ENCODE measurements around the gene AKT3.

The AKT3 gene

DNA sequence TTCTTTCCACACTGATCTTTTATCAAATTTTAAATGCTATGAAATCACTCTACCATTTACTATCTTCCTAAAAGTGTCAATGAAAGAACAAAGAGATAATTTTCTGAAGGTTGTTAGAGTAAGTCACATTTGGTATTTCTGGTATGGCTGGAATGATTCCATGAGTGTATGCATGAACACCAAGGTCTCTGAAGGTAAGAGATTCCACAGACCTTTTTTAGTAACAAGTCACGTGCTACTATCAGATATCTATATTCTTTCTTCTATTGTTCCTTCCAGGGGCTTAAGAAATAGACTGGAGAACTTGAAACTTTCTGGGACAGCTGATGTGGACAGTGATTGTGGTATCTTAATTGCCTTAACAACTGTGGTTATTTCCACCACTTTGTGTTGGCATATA is 329.2 kb downstream of the AKT3 start:
- in situ Hi-C loops (cut with MboI; ENCODE audit: low sequenced_read_pairs) = no loop called here

DNA sequence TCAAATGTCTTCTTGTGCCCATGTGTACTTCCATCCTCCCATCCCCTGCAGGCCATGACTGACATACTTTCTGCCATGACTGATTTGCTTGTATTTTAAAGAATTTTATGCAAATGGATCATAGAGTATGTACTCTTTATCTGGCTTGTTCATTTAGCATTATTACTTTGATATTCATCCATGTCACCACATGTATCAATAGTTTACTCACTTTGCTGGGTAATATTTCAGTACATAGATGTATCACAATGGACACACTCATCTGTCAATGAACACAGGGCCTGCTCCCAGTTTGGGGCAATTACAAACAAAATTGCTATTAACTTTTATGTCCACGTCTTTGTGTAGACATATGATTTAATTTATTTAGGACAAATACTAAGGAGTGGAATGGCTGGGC is 335.1 kb downstream of the AKT3 start:
- in situ Hi-C loops (cut with MboI; ENCODE audit: low sequenced_read_pairs) = no loop called here

- in situ Hi-C loops (cut with MboI; ENCODE audit: low sequenced_read_pairs) = no loop called here
Measured at GRCh38 chr1:243513726-243514491, 336.1 kb downstream of the AKT3 start.

DNA sequence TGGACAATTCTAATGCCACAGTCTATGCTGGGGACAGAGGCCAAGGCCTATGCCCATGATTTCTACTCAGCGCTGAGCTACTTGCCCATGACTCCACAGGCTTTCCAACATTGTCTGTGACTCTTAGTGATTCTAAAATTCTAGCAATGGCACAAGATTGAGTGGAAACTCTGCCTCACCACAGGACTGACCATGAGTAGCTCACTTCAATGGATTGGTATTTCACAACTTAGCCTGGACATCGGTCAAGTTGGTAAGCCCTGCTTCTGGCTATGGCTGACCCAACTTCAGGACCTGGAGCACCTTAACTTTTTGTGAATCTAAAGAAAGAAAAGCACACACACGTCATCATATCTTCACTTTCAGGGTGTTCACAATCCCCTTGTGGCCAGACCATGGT is 339.1 kb downstream of the AKT3 start:
- in situ Hi-C loops (cut with MboI; ENCODE audit: low sequenced_read_pairs) = no loop called here

DNA sequence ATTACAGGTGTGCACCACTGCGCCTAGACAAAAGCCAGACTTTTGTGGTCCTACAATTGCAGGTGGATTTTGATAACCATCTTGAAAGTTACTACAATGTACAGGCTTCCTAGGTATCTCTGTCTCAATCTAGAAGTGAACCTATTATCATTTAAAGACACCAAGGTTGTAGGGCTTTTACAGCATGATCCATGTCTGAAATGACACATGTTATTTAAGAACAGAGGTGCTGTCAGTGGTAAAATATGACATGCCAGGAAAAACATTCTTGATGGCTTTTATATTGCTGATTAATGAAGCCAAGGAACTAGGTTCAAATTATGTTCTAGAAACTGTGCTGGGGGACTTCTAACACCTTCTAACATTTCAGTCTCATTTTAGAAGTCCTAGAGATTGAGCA is 341.1 kb downstream of the AKT3 start:
- in situ Hi-C loops (cut with MboI; ENCODE audit: low sequenced_read_pairs) = no loop called here

DNA sequence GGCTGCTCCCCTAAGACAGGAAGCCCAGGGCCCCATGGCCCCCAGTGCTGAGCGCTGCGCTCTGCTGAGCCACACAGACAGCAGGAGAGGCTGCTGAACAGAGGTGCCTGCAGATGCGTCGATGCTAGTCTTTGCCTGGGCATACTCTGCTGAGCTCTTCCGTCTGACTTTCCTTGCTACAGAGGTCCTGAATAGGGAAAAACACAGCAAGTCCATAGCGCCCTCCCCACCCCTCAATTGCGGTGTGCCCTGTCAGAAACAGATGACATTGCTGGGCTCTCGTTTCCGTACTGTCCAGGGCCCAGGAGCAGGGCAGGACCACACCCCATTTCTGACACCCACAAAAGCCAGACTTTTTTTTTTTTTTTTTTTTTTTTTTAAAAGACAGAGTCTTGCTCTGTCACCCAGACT is 341.7 kb downstream of the AKT3 start:
- in situ Hi-C loops (cut with MboI; ENCODE audit: low sequenced_read_pairs) = no loop called here

GRCh38 chr1:243507672-243508302 is 342.3 kb downstream of the AKT3 start:
- in situ Hi-C loops (cut with MboI; ENCODE audit: low sequenced_read_pairs) = no loop called here

DNA sequence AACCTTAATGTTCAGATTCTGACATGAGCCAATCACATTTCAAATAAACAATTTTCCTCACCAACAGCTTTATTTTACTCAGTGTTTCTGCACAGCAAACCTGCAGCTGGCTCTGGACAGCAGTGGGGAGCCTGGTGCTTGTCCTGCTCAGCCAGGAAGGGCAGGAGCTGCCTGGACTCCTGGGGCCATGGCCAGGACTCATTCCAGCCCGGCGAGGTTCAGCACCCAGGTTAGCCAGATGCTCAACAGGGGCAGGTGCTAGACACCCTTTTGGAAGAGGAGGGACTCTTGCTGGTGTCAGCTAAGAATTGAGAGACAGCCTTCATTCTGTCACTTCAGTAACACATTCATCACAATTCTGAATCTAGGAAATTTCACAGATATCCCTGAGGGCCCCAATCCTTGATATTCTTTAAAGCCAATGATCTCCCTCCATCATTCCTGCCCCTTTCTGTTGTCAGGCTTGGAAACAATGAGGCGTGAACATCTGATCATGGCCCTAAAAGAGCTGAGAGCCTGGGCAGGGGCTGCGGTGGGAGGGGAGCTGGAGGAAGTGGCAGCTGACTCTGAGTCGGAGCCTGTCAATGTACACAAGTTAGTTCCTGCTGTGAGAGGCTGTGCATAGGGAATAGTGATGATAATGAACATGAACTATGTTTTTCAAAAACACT is 342.9 kb downstream of the AKT3 start:
- in situ Hi-C loops (cut with MboI; ENCODE audit: low sequenced_read_pairs) = no loop called here

- in situ Hi-C loops (cut with MboI; ENCODE audit: low sequenced_read_pairs) = no loop called here
Measured at GRCh38 chr1:243505986-243506689, 343.9 kb downstream of the AKT3 start.

DNA sequence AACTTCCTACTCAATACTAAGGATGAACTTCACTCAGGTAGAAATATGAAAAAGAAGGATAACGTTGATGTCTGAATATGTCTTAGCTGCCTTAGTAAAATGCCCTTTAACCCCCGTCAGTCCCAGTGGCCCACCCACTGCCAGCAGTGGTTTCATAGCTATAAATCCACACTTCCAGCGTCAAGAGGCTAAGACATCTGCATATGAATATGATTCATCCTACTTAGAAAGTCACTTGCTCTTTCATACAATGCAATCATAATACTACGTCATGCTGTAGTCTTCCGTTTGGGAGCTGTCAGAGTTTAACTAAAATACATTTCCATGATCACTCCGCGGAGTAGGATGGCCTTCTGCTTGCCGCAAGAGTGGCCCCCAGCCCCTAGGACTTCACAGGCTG is 346.9 kb downstream of the AKT3 start:
- in situ Hi-C loops (cut with MboI; ENCODE audit: low sequenced_read_pairs) = no loop called here

DNA sequence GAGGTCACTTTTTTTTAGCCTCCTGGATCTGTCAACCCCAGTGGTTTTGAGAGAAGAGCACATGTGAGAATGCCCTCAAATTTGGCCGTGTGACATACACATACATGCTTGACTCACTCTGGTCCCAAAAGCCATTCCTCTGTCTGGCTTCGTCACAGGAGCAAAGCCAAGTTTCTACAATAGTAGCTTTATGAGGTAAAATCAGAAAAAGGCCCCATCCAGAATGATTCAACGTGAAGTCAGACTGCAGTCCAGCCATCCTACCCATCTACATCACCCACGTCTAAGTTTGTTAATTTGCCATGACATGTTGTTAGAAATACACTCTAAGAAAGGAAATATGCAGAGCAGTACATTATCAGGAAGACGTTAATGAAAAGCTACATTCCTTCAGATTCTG is 349.0 kb downstream of the AKT3 start:
- in situ Hi-C loops (cut with MboI; ENCODE audit: low sequenced_read_pairs) = no loop called here

DNA sequence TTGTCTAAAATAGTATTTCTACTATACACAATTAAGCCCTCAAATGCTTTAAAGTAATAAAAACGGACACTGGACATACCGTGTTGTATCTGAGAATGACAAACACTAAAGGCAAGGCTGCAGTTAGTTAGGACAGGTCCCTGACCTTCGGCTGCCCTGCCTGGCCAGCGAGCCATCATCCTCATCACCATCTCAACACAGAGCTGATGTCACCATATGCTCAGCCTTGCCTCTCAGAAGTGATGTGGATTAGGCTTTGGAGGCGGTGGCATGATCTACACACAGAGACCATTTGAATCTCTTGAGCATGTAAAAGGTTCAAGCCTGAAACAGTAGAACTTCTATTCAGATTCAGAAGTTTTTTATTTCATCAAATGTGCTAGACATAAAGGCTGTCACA is 349.5 kb downstream of the AKT3 start:
- in situ Hi-C loops (cut with MboI; ENCODE audit: low sequenced_read_pairs) = no loop called here

GRCh38 chr1:243499711-243500110 is 350.3 kb downstream of the AKT3 start:
- in situ Hi-C loops (cut with MboI; ENCODE audit: low sequenced_read_pairs) = no loop called here

DNA sequence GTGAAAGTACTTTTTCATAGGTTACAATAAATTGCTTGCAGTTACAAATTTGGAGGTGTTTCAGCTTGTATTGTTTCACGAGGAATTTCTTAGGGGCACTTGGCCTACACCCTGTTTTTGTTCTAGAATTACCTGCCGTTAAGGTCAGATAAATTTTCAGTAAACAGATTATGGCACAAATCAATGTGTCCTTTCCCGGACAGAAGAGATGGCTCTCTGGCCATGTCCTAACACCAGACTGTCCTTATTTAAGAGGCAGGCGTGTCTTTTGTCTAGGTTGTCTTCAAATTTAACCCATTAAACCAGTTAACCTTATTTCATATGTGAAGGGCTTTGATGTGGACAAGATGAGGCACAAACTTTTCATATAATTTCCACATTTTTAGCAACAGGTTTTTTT is 350.8 kb downstream of the AKT3 start:
- in situ Hi-C loops (cut with MboI; ENCODE audit: low sequenced_read_pairs) = no loop called here

DNA sequence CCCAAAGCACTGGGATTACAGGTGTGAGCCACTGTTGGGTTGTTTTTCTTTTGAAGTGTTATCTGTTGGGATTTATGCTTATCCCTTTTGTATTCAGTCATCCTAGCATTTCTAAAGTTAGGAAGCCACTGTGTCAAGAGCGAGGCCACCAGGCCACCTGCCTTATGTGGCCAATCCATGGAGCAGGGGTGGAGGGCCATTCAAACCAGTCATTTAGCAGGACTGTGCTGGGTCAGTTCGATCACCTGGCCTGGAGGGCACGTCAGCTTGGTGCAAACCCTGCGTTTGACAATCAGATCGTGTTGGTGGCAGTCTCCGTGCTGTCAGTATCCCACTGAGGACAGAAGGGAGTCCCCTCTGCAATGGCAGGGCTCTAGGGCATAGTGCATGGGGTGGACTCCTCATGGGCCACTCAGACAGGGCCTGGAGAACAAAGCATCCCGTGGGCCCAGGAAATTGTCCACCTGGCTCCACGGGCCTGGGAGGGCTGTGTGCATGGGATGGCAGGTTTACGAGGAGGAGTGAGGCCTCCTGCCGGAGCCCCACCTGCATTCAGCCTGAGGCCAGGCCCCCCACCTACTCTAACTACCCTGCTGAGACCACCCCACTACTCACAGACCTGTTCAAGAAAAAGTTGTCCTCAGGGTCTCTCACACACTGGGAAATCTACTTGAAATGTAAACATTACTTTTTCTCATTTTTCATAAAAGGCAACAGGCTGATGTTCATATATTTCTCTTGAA is 351.9 kb downstream of the AKT3 start:
- in situ Hi-C loops (cut with MboI; ENCODE audit: low sequenced_read_pairs) = no loop called here

- in situ Hi-C loops (cut with MboI; ENCODE audit: low sequenced_read_pairs) = no loop called here
Measured at GRCh38 chr1:243496806-243497205, 353.2 kb downstream of the AKT3 start.

DNA sequence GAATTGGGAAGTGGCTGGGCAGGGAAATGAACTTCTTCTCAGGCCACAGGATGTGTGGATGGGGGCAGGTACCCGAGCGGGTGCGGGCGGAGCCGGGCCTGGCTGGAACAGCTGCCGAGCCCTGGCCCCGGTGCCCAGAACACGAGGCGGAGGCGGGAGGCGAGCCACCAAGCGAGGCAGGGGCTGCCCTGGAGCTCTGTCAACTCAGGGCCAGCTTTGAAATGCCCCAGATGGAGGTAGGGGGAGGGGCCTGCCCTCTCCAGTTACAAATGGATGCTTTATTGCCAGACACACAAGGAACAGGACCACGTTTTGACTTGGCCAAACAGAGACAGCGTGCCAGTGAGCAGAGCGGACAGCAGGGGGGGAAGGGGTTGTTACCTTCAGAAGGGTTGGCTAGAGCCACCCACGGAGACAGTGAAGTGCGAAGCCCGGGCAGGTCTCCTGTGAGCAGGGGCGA is 353.8 kb downstream of the AKT3 start:
- in situ Hi-C loops (cut with MboI; ENCODE audit: low sequenced_read_pairs) = no loop called here

- in situ Hi-C loops (cut with MboI; ENCODE audit: low sequenced_read_pairs) = no loop called here
Measured at GRCh38 chr1:243495442-243496186, 354.4 kb downstream of the AKT3 start.

DNA sequence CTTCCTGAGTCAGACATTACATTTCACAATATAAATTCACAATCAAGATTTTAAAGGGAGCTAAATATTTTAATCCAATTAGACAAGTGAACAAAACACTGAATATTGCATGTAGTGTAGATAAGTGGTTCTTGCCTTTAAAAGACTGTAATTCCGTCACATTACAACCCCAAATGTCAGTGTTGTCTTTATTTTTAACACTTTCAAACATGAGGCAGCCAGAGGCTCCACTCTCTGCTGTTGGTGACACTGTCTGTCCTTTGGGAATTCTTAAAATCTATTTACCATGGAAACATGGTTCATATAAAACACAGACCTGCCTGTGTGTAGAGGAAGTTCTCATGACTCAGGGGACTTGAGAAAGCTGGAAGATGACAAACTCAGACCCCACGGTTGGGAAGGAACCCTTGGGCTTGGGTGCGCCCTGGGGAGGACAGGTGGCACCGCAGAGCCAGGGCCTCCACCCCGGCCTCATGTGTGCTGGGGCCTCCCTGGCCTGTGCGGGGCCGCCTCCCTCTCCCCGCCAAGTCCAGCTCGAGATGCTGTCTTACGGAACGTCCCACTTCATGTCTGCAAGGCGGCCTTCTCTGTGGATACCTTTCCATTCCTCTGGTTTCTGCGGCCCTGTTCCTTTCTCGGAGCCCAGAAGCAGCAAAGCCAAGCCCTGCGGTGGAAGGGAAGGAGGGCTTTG is 355.2 kb downstream of the AKT3 start:
- in situ Hi-C loops (cut with MboI; ENCODE audit: low sequenced_read_pairs) = no loop called here

Data from hTERT RPE-1 (cell line).